Activated CD4-positive, alpha-beta T cell treated with anti-CD3 and anti-CD28 coated beads for 36 hours (primary cell): ENCODE results near the gene KLC1. TPM values are rescaled to one million over a fixed set of nuclear protein-coding genes. Genes with fewer than 3 reads are reported as not detected.

Experiments used
- total RNA-seq, 2 experiments: library from RNA; stranded (reverse); gene quantifications; one replicate each; pipeline ENCODE4 v1.2.3, GENCODE V29; 2021

KLC1 gene
- total RNA-seq, 2 experiments from 2014 or later, result 97.4 to 113 TPM

Other genes with a start within 250 kb of the KLC1 start
- 10 to 100 TPM; 57.3 to 64.9 TPM for gene MARK3, start 243.8 kb upstream of the KLC1 start, total RNA-seq
- gene CKB, start 106.4 kb upstream of the KLC1 start, total RNA-seq, result 1 to 10 TPM; 3.4 to 4.0 TPM
- gene TRMT61A, start 100.0 kb upstream of the KLC1 start, total RNA-seq, result 1 to 10 TPM; 8.8 to 9.0 TPM
- gene BAG5, start 66.6 kb upstream of the KLC1 start, total RNA-seq, result 10 to 100 TPM; 24.2 to 25.1 TPM
- 10 to 100 TPM; 39.6 to 41.7 TPM for gene COA8, start 66.3 kb upstream of the KLC1 start, total RNA-seq
- 10 to 100 TPM; 43.7 to 46.9 TPM for gene XRCC3, start 86.2 kb downstream of the KLC1 start, total RNA-seq
- 10 to 100 TPM; 10.1 to 12.7 TPM for gene ZFYVE21, start 86.6 kb downstream of the KLC1 start, total RNA-seq
- gene PPP1R13B, start 218.4 kb downstream of the KLC1 start, total RNA-seq, result 10 to 100 TPM in 1 of 2 experiments, 1 to 10 TPM in 1; 9.3 to 10.3 TPM